Measurements from ENCODE around the gene ZNF827.

GRCh38 chr4:145960012-145960411 lies 21.4 kb upstream of the ZNF827 start:
- TF ChIP-seq CTCF (IDR thresholded peaks at IDR 0.05): no peak
- TF ChIP-seq POLR2A (IDR thresholded peaks at IDR 0.05): no peak
